IPS-18c (cell line): ENCODE results near the gene MGA.

ENCODE experiments used
- H3K4me3 ChIP-seq: 2 replicates; pipeline ENCODE4 v1.7.0; 2013; ENCODE audit warnings: low read depth, mild to moderate bottlenecking, low read length, moderate library complexity; ENCODE audit not compliant: insufficient read depth
- H3K9me3 ChIP-seq: one replicate; pipeline ENCODE4 v1.6.1; 2013; ENCODE audit warnings: mild to moderate bottlenecking, low read length, moderate library complexity; ENCODE audit not compliant: control insufficient read depth, insufficient read depth

Gene MGA

GRCh38 chr15:41790169-41790568 is 130.0 kb downstream of the MGA start:
- H3K4me3 ChIP-seq: no peak overlapping the region
- no peaks in the 10 kb centered on the region for H3K9me3 ChIP-seq

- Histone ChIP-seq H3K4me3 (no peak overlapping the region), H3K9me3 (no peaks in the 10 kb centered on the region)
Measured at GRCh38 chr15:41790756-41791546, 130.7 kb downstream of the MGA start.

GRCh38 chr15:41791547-41791937 is 131.3 kb downstream of the MGA start:
- H3K9me3 ChIP-seq: no peaks in the 10 kb centered on the region
- no peak overlapping the region for H3K4me3 ChIP-seq

GRCh38 chr15:41792000-41792637 is 131.9 kb downstream of the MGA start:
- Histone ChIP-seq H3K4me3 (no peak overlapping the region), H3K9me3 (no peaks in the 10 kb centered on the region)

- H3K4me3 ChIP-seq: no peak overlapping the region
- no peaks in the 10 kb centered on the region for H3K9me3 ChIP-seq
Measured at GRCh38 chr15:41794081-41794480, 133.9 kb downstream of the MGA start.

- Histone ChIP-seq H3K4me3 (no peak overlapping the region), H3K9me3 (no peaks in the 10 kb centered on the region)
Measured at GRCh38 chr15:41795996-41796856, 136.0 kb downstream of the MGA start.

- Histone ChIP-seq H3K9me3 (no peaks in the 10 kb centered on the region), H3K4me3 (no peak overlapping the region)
Measured at GRCh38 chr15:41797201-41797944, 137.2 kb downstream of the MGA start.

- Histone ChIP-seq H3K4me3 (no peak overlapping the region), H3K9me3 (no peaks in the 10 kb centered on the region)
Measured at GRCh38 chr15:41798607-41799487, 138.6 kb downstream of the MGA start.

- H3K4me3 ChIP-seq: no peak overlapping the region
- no peaks in the 10 kb centered on the region for H3K9me3 ChIP-seq
Measured at GRCh38 chr15:41799488-41799805, 139.2 kb downstream of the MGA start.

- Histone ChIP-seq H3K9me3 (no peaks in the 10 kb centered on the region), H3K4me3 (no peak overlapping the region)
Measured at GRCh38 chr15:41801185-41801584, 141.0 kb downstream of the MGA start.

GRCh38 chr15:41801850-41802455 is 141.7 kb downstream of the MGA start:
- Histone ChIP-seq H3K9me3 (no peaks in the 10 kb centered on the region), H3K4me3 (no peak overlapping the region)

- Histone ChIP-seq H3K9me3 (no peaks in the 10 kb centered on the region), H3K4me3 (no peak overlapping the region)
Measured at GRCh38 chr15:41804361-41804760, 144.2 kb downstream of the MGA start.

GRCh38 chr15:41804916-41805666 is 144.9 kb downstream of the MGA start:
- H3K4me3 ChIP-seq: no peak overlapping the region
- no peaks in the 10 kb centered on the region for H3K9me3 ChIP-seq

GRCh38 chr15:41805711-41806110 is 145.5 kb downstream of the MGA start:
- no peaks in the 10 kb centered on the region for H3K9me3 ChIP-seq
- no peak overlapping the region for H3K4me3 ChIP-seq

- H3K4me3 ChIP-seq: no peak overlapping the region
- no peaks in the 10 kb centered on the region for H3K9me3 ChIP-seq
Measured at GRCh38 chr15:41806291-41807181, 146.3 kb downstream of the MGA start.
